Osteocyte (in vitro differentiated cells): ENCODE results near the gene TBX4. TPM values are rescaled to one million over a fixed set of nuclear protein-coding genes. Genes with fewer than 3 reads are reported as not detected.
A peak's percentile ranks its signal among the peaks of the same experiment; 100 is the strongest.

Source experiments
- DNase-seq: peaks from one replicate; pipeline ENCODE4 v3.0.0; 2021; ENCODE audit warnings: mixed read lengths; ENCODE audit not compliant: unreplicated experiment; ENCODE audit errors: extremely low spot score
- H3K27ac Mint-ChIP-seq: one replicate; pipeline ENCODE4 v1.8.0; 2021; ENCODE audit warnings: mild to moderate bottlenecking, mixed read lengths; ENCODE audit not compliant: unreplicated experiment
- H3K27me3 Mint-ChIP-seq: one replicate; pipeline ENCODE4 v1.8.0; 2021; ENCODE audit warnings: mixed read lengths; ENCODE audit not compliant: unreplicated experiment
- H3K36me3 Mint-ChIP-seq: one replicate; pipeline ENCODE4 v1.8.0; 2021; ENCODE audit warnings: mixed read lengths; ENCODE audit not compliant: unreplicated experiment
- H3K4me1 Mint-ChIP-seq: one replicate; pipeline ENCODE4 v1.8.0; 2021; ENCODE audit warnings: mixed read lengths; ENCODE audit not compliant: unreplicated experiment
- H3K4me3 Mint-ChIP-seq: one replicate; pipeline ENCODE4 v1.8.0; 2021; ENCODE audit warnings: mild to moderate bottlenecking, moderate library complexity, mixed read lengths; ENCODE audit not compliant: unreplicated experiment
- H3K9me3 Mint-ChIP-seq: one replicate; pipeline ENCODE4 v1.8.0; 2021; ENCODE audit warnings: mixed read lengths; ENCODE audit not compliant: unreplicated experiment
- long read RNA-seq: library from polyadenylated mRNA; unstranded; transcript quantifications from one replicate; pipeline ENCODE4 v2.0.0, GENCODE V29; 2021
- total RNA-seq: library from RNA; stranded (reverse); gene quantifications from 2 replicates; pipeline ENCODE4 v1.2.1, GENCODE V29; 2021
- TF ChIP-seq, protein P1 (sequence below): fragments of 200-600 bp; sonication (generic); IDR thresholded peaks from 2 replicates; pipeline ENCODE4 v1.5.0; 2021; ENCODE audit warnings: antibody characterized with exemption, mild to moderate bottlenecking, moderate library complexity

TBX4 gene
- not detected in 2 replicates for total RNA-seq
- long read RNA-seq = 0 reads

DNA sequence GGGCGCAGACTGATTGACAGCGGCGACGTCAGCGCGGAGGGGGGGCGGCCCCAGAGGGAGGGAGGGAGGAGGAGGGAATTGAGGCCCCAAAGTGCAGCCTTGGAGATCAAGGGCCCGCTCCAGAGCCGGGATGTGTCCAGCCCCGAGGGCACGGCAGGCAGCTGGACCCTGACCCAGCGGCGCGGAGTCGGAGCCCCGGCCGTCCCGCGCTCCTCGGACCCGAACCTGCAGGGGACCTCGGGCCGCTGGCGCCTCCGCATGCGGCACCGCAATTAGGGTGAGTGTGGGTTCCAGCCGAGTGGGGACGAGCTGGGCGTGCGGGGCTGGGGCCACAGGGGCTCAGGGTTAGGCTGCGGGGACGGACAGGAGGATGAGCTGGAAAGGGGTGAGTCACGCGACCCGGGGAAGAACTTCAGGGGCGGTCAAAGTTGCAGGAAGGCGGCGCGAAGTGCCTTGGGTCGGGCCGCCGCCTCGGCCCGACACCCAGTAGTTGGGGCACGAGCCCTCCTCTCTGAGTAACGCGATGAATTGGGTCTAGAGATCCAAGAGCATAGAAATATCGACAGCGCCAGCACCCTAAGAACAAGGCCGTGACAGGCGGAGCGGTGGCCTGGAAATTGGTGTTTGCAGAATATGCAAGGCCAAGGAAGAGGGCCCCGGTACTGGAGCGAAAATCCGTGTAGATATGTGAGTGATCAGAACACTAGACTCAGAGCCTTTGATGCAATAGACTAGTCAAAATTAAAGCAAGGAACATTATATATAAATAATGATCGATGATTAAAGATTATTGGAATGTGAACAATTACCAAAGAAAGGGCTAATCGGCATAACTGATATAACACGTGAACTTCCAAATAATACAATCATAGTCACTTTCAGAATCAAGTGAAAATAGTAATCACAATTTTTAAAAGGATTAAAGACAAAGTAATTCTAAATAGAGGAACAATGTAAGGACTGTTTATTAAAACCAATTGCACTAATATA, at the start of gene TBX4:
Gene TBX4 (plus strand): TSS at position 122 of the 990 bp plus-strand sequence. CDS start 4,069 bp downstream, outside the sequence.
- Mint-ChIP-seq H3K27ac (no peak within 1 kb of the TSS), H3K27me3 (peaks cover 58% of the 10 kb centered on the region), H3K4me1 (peaks cover 20% of the 10 kb centered on the region), H3K9me3 (no peaks in the 10 kb centered on the region), H3K4me3 (no peak within 1 kb of the TSS), H3K36me3 (peaks cover 4% of the 10 kb centered on the region)
- no peak for DNase-seq
- TF ChIP-seq, protein P1, sequence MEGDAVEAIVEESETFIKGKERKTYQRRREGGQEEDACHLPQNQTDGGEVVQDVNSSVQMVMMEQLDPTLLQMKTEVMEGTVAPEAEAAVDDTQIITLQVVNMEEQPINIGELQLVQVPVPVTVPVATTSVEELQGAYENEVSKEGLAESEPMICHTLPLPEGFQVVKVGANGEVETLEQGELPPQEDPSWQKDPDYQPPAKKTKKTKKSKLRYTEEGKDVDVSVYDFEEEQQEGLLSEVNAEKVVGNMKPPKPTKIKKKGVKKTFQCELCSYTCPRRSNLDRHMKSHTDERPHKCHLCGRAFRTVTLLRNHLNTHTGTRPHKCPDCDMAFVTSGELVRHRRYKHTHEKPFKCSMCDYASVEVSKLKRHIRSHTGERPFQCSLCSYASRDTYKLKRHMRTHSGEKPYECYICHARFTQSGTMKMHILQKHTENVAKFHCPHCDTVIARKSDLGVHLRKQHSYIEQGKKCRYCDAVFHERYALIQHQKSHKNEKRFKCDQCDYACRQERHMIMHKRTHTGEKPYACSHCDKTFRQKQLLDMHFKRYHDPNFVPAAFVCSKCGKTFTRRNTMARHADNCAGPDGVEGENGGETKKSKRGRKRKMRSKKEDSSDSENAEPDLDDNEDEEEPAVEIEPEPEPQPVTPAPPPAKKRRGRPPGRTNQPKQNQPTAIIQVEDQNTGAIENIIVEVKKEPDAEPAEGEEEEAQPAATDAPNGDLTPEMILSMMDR = no peak

GRCh38 chr17:61402978-61403800, 49.0 kb upstream of the TBX4 start:
- H3K36me3 Mint-ChIP-seq = peaks cover 16% of the 10 kb centered on the region
- H3K4me3 Mint-ChIP-seq = peak overlapping the region; percentile 10
- DNase-seq = no peak
- H3K27ac Mint-ChIP-seq = no peak overlapping the region
- TF ChIP-seq, protein P1 = no peak
- no peaks in the 10 kb centered on the region for H3K9me3 Mint-ChIP-seq
- H3K4me1 Mint-ChIP-seq = peaks cover 26% of the 10 kb centered on the region
- H3K27me3 Mint-ChIP-seq = no peaks in the 10 kb centered on the region

DNA sequence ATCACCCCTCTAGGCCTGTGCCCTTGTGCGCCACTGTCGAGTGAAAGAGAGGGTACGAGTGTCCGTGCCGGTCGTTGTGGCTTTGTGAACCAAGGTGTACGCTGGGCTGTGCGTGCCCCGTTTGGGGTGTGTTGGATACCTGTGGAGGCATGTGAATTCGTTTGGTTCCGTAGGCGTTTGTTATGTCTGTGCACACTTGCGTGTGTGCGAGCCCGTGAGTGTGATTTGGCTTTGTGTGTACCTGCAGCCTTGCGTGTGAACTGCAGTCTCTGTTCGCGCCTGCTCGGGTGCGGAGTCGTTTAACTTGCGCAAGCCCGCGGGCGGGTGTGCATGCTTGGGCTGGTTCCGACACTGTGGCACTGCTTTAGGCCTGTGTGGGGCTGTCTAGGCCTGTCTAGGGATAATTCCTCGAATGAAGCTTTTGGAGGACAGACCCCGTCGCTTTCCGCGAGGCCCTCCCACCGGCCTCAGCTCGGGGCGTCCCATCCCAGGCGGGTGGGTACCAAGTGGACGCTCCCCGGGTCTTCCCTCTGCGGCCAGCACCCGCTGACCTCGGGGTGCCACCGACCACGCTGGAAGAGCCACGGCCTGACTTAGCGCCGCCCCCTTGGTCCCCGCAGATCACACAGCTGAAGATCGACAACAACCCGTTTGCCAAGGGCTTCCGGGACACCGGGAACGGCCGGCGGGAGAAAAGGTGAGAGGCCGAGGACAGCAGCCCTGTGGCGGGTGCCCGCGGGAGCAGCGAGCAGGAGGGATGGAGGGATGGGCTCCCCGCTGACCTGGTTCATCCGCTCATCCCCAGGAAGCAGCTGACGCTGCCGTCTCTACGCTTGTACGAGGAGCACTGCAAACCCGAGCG, 48.2 kb upstream of the TBX4 start:
- TF ChIP-seq, protein P1 = no peak
- H3K27me3 Mint-ChIP-seq = no peaks in the 10 kb centered on the region
- peaks cover 16% of the 10 kb centered on the region for H3K36me3 Mint-ChIP-seq
- no peak for DNase-seq
- peaks cover 25% of the 10 kb centered on the region for H3K4me1 Mint-ChIP-seq
- no peaks in the 10 kb centered on the region for H3K9me3 Mint-ChIP-seq
- no peak overlapping the region for H3K27ac Mint-ChIP-seq
- peak overlapping the region; percentile 10 for H3K4me3 Mint-ChIP-seq

- Mint-ChIP-seq H3K9me3 (no peaks in the 10 kb centered on the region), H3K27ac (no peak overlapping the region), H3K4me3 (no peak overlapping the region), H3K36me3 (peaks cover 16% of the 10 kb centered on the region), H3K27me3 (no peaks in the 10 kb centered on the region), H3K4me1 (peaks cover 25% of the 10 kb centered on the region)
- TF ChIP-seq, protein P1 = no peak
- no peak for DNase-seq
Observed at GRCh38 chr17:61404663-61404912, 47.6 kb upstream of the TBX4 start.
